Urinary bladder (tissue), 4 donors: ENCODE measurements around the gene CDKL1. TPM values are rescaled to one million over a fixed set of nuclear protein-coding genes. Genes with fewer than 3 reads are reported as not detected.

Experiments used
- DNase-seq: peaks from one replicate; pipeline ENCODE4 v3.0.0-alpha.2; 2015; ENCODE audit errors: extremely low spot score
- H3K27ac ChIP-seq: one replicate; pipeline ENCODE4 v1.5.1; 2013; ENCODE audit warnings: low read depth, mild to moderate bottlenecking, moderate library complexity
- H3K36me3 ChIP-seq: one replicate; pipeline ENCODE4 v1.6.1; 2013; ENCODE audit warnings: mild to moderate bottlenecking, moderate library complexity; ENCODE audit not compliant: insufficient read depth
- H3K4me1 ChIP-seq: one replicate; pipeline ENCODE4 v1.6.1; 2013; ENCODE audit warnings: mild to moderate bottlenecking, moderate library complexity; ENCODE audit not compliant: insufficient read depth
- H3K4me3 ChIP-seq: one replicate; pipeline ENCODE4 v1.5.1; 2013; ENCODE audit warnings: low read depth, low read length
- WGBS: extraction: QIAGEN DNeasy Blood & Tissue Kit; methylation state at CpG from one replicate; pipeline ENCODE4 v1.1.7; 2013; 5-methylcytosine and 5-hydroxymethylcytosine counted together
- polyA plus RNA-seq: library from polyadenylated mRNA; stranded (reverse); fragments of 200-250 nt; gene quantifications from one replicate; pipeline ENCODE4 v1.2.3, GENCODE V29; 2013
- total RNA-seq: library from RNA; depleted of rRNA; stranded (reverse); fragments of >200 nt; gene quantifications from one replicate; pipeline ENCODE4 v1.2.3, GENCODE V29; 2014
- donor health status: healthy with polysubstance abuse.
- donor health status: healthy.

CDKL1 gene
- total and polyA plus RNA-seq, 2 donors = 13.4 to 30.7 TPM

GRCh38 chr14:50399251-50400032, 2.8 kb upstream of the CDKL1 start:
- no peaks in the 10 kb centered on the region for H3K4me1 ChIP-seq
- no peak overlapping the region for H3K27ac ChIP-seq
- no peaks in the 10 kb centered on the region for H3K36me3 ChIP-seq
- WGBS = 59% methylated on average over 6 of the region's 6 CpGs
- DNase-seq = no peak
- H3K4me3 ChIP-seq = no peak overlapping the region

- Histone ChIP-seq H3K27ac (no peak overlapping the region), H3K4me3 (no peak overlapping the region), H3K4me1 (no peaks in the 10 kb centered on the region), H3K36me3 (no peaks in the 10 kb centered on the region)
- no peak for DNase-seq
- 90% methylated on average over 2 of the region's 2 CpGs for WGBS
Measured at GRCh38 chr14:50398189-50398580, 1.5 kb upstream of the CDKL1 start.

GRCh38 chr14:50397390-50398188, 908 bp upstream of the CDKL1 start:
- Histone ChIP-seq H3K36me3 (no peaks in the 10 kb centered on the region), H3K27ac (peak overlapping the region; percentile 40), H3K4me3 (peak overlapping the region; percentile 56), H3K4me1 (no peaks in the 10 kb centered on the region)
- 14% methylated on average over 9 of the region's 9 CpGs for whole genome bisulfite sequencing
- DNase-seq = no peak

- no peaks in the 10 kb centered on the region for H3K4me1 ChIP-seq
- H3K27ac ChIP-seq = no peak overlapping the region
- peak overlapping the region; percentile 56 for H3K4me3 ChIP-seq
- DNase-seq = no peak
- 54% methylated on average over 5 of the region's 5 CpGs for WGBS
- H3K36me3 ChIP-seq = no peaks in the 10 kb centered on the region
Measured at GRCh38 chr14:50395448-50395847, 1.2 kb downstream of the CDKL1 start.

GRCh38 chr14:50394713-50395112, 2.0 kb downstream of the CDKL1 start:
- Histone ChIP-seq H3K36me3 (no peaks in the 10 kb centered on the region), H3K27ac (no peak overlapping the region), H3K4me3 (no peak overlapping the region), H3K4me1 (no peaks in the 10 kb centered on the region)
- WGBS = 91% methylated on average over 5 of the region's 5 CpGs
- DNase-seq = no peak

- Histone ChIP-seq H3K4me1 (no peaks in the 10 kb centered on the region), H3K36me3 (no peaks in the 10 kb centered on the region), H3K4me3 (no peak overlapping the region), H3K27ac (no peak overlapping the region)
- WGBS = 92% methylated on average over 9 of the region's 9 CpGs
- DNase-seq = no peak
Measured at GRCh38 chr14:50389668-50390441, 6.8 kb downstream of the CDKL1 start.

GRCh38 chr14:50388256-50388931, 8.3 kb downstream of the CDKL1 start:
- DNase-seq = no peak
- H3K36me3 ChIP-seq = no peaks in the 10 kb centered on the region
- 39% methylated on average over 9 of the region's 9 CpGs for WGBS
- H3K4me3 ChIP-seq = no peak overlapping the region
- no peak overlapping the region for H3K27ac ChIP-seq
- no peaks in the 10 kb centered on the region for H3K4me1 ChIP-seq

GRCh38 chr14:50387548-50387947, 9.1 kb downstream of the CDKL1 start:
- no peak for DNase-seq
- 100% methylated on average over 1 of the region's 1 CpG for WGBS
- H3K27ac ChIP-seq = no peak overlapping the region
- H3K36me3 ChIP-seq = no peaks in the 10 kb centered on the region
- H3K4me1 ChIP-seq = no peaks in the 10 kb centered on the region
- no peak overlapping the region for H3K4me3 ChIP-seq

GRCh38 chr14:50383618-50384225, 13.0 kb downstream of the CDKL1 start:
- no peak for DNase-seq
- Histone ChIP-seq H3K4me1 (no peaks in the 10 kb centered on the region), H3K4me3 (no peak overlapping the region), H3K27ac (no peak overlapping the region), H3K36me3 (no peaks in the 10 kb centered on the region)
- 24% methylated on average over 3 of the region's 3 CpGs for WGBS

GRCh38 chr14:50381823-50382287, 14.8 kb downstream of the CDKL1 start:
- no peaks in the 10 kb centered on the region for H3K4me1 ChIP-seq
- WGBS = 97% methylated on average over 14 of the region's 14 CpGs
- no peak overlapping the region for H3K4me3 ChIP-seq
- DNase-seq = no peak
- no peaks in the 10 kb centered on the region for H3K36me3 ChIP-seq
- no peak overlapping the region for H3K27ac ChIP-seq

- no peak overlapping the region for H3K27ac ChIP-seq
- 98% methylated on average over 1 of the region's 1 CpG for WGBS
- no peak overlapping the region for H3K4me3 ChIP-seq
- no peak for DNase-seq
- no peaks in the 10 kb centered on the region for H3K4me1 ChIP-seq
- no peaks in the 10 kb centered on the region for H3K36me3 ChIP-seq
Measured at GRCh38 chr14:50381008-50381407, 15.7 kb downstream of the CDKL1 start.

- Histone ChIP-seq H3K4me3 (no peak overlapping the region), H3K4me1 (no peaks in the 10 kb centered on the region), H3K36me3 (no peaks in the 10 kb centered on the region), H3K27ac (no peak overlapping the region)
- no peak for DNase-seq
- 96% methylated on average over 1 of the region's 1 CpG for WGBS
Measured at GRCh38 chr14:50380455-50380854, 16.2 kb downstream of the CDKL1 start.

- Histone ChIP-seq H3K27ac (no peak overlapping the region), H3K36me3 (no peaks in the 10 kb centered on the region), H3K4me1 (no peaks in the 10 kb centered on the region), H3K4me3 (no peak overlapping the region)
- no peak for DNase-seq
- WGBS = 86% methylated on average over 2 of the region's 2 CpGs
Measured at GRCh38 chr14:50379563-50379962, 17.1 kb downstream of the CDKL1 start.
